Ascending aorta (tissue), 2 donors: ENCODE measurements around the gene HLA-DMA. TPM values are rescaled to one million over a fixed set of nuclear protein-coding genes. Genes with fewer than 3 reads are reported as not detected.

ENCODE experiments used
- DNase-seq, 2 donors: peaks; one replicate each; pipeline ENCODE4 v3.0.0-alpha.2; 2019; ENCODE audit warnings: low spot score in 2 of 2
- H3K27ac ChIP-seq, 2 donors: fragments of 200-600 bp; sonication (generic); one replicate each; pipeline ENCODE4 v1.5.1; 2016 to 2017; ENCODE audit warnings: mild to moderate bottlenecking in 1 of 2
- H3K27me3 ChIP-seq: fragments of 200-600 bp; sonication (generic); one replicate; pipeline ENCODE4 v1.5.1; 2017
- H3K36me3 ChIP-seq, 2 donors: fragments of 200-600 bp; sonication (generic); one replicate each; pipeline ENCODE4 v1.5.1; 2016
- H3K4me1 ChIP-seq, 2 donors: fragments of 200-600 bp; sonication (generic); one replicate each; pipeline ENCODE4 v1.5.1; 2016 to 2017; ENCODE audit warnings: mild to moderate bottlenecking in 1 of 2
- H3K4me3 ChIP-seq, 2 donors: fragments of 200-600 bp; sonication (generic); one replicate each; pipeline ENCODE4 v1.5.1; 2016 to 2017; ENCODE audit warnings: mild to moderate bottlenecking in 1 of 2
- H3K9me3 ChIP-seq, 2 donors: fragments of 200-600 bp; sonication (generic); one replicate each; pipeline ENCODE4 v1.5.1; 2016
- intact Hi-C: fragments of 100-400 bp; cut with DNase I; formaldehyde crosslinking; loops from one replicate; pipeline ENCODE4 v1.15.1; 2023
- total RNA-seq: library from RNA; depleted of rRNA; stranded (reverse); fragments of >200 nt; gene quantifications from one replicate; pipeline ENCODE4 v1.1.0, GENCODE V29; 2016
- TF ChIP-seq, protein P1 (sequence below), 3 experiments: fragments of 200-600 bp in 2 of 3; fragments of 450-650 bp in 1 of 3; sonication (generic) in 2 of 3; IDR thresholded peaks; one replicate each; pipeline ENCODE4 v1.5.1; 2016 to 2019; ENCODE audit warnings: antibody characterized with exemption in 3 of 3, mild to moderate bottlenecking in 1 of 3, moderate library complexity in 1 of 3

The HLA-DMA gene
- total RNA-seq, 1 donor from 2014 or later: 28.0 TPM

DNA sequence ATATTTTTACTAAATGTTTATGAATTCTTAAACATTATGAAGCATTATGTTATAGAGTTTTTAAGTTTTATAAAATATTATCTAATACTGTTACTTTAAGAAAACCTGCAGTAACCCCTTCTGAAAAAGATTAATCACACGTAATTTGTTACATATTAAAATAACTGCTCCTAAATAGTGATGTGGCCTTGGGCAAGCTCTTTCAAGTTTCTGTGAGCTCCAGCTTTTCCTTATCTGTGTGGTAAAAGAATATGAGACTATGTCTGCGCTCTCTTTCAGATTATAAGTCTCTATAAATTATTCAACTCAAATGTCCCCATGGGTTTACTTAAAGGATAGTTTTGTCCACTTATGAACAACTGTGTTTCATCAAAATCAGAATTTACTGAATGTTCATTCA is 44.0 kb downstream of the HLA-DMA start:
- H3K27ac ChIP-seq: no peak overlapping the region
- TF ChIP-seq, protein P1, sequence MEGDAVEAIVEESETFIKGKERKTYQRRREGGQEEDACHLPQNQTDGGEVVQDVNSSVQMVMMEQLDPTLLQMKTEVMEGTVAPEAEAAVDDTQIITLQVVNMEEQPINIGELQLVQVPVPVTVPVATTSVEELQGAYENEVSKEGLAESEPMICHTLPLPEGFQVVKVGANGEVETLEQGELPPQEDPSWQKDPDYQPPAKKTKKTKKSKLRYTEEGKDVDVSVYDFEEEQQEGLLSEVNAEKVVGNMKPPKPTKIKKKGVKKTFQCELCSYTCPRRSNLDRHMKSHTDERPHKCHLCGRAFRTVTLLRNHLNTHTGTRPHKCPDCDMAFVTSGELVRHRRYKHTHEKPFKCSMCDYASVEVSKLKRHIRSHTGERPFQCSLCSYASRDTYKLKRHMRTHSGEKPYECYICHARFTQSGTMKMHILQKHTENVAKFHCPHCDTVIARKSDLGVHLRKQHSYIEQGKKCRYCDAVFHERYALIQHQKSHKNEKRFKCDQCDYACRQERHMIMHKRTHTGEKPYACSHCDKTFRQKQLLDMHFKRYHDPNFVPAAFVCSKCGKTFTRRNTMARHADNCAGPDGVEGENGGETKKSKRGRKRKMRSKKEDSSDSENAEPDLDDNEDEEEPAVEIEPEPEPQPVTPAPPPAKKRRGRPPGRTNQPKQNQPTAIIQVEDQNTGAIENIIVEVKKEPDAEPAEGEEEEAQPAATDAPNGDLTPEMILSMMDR (IDR thresholded peaks at IDR 0.05): no peak
- no peaks in the 10 kb centered on the region for H3K9me3 ChIP-seq
- no peak for DNase-seq
- no peaks in the 10 kb centered on the region for H3K4me1 ChIP-seq
- no peaks in the 10 kb centered on the region for H3K36me3 ChIP-seq
- no peaks in the 10 kb centered on the region for H3K27me3 ChIP-seq
- H3K4me3 ChIP-seq: no peak overlapping the region
- intact Hi-C loops: no loop called here

DNA sequence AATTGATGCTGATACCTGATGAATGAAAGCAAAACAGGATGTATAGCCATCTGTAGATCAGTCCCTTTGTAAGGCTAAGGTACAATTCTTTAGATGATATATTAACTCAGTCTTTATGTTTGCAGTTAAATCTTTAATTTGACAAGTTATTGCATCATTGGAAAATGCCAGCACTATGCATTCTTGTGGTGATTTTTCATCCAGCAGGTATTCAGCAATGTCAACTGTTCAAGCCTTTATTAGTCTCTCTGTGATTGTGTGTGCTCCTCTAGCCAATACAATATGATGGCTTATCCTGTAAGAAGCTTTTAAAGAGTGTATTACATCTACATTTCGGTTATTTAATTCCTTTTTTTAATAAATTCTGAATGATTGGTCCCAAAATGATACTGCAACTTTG is 46.4 kb downstream of the HLA-DMA start:
- no peak overlapping the region for H3K27ac ChIP-seq
- H3K27me3 ChIP-seq: no peaks in the 10 kb centered on the region

DNA sequence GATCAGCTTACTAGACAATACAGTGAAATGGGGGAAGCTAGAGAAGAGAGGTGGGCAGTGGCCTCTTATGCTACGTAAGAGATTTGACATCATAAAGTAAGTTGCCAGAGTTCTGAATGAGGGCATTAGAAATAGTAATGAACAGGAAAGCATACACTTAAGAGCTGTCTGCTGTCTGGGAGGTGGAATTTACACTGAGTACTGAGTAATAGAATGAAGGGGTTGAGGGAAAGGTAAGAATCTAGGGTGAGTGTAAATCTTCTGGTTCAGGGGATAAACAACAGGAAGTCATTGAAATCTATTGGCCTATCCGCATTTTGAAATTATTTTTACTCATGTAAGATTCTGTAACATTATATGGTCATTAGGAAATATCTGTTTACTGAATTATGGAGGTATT is 47.8 kb downstream of the HLA-DMA start:
- Histone ChIP-seq H3K4me1 (no peaks in the 10 kb centered on the region), H3K27me3 (no peaks in the 10 kb centered on the region), H3K9me3 (no peaks in the 10 kb centered on the region), H3K4me3 (no peak overlapping the region), H3K36me3 (no peaks in the 10 kb centered on the region), H3K27ac (no peak overlapping the region)
- intact Hi-C loops: no loop called here
- TF ChIP-seq, protein P1 (IDR thresholded peaks at IDR 0.05): no peak
- DNase-seq: no peak

More for the DNA sequence above, 46.4 kb downstream of the HLA-DMA start:
- Histone ChIP-seq H3K4me1 (no peaks in the 10 kb centered on the region), H3K36me3 (no peaks in the 10 kb centered on the region), H3K9me3 (no peaks in the 10 kb centered on the region), H3K4me3 (no peak overlapping the region)
- intact Hi-C loops: no loop called here
- no peak for DNase-seq
- TF ChIP-seq, protein P1 (IDR thresholded peaks at IDR 0.05): no peak

DNA sequence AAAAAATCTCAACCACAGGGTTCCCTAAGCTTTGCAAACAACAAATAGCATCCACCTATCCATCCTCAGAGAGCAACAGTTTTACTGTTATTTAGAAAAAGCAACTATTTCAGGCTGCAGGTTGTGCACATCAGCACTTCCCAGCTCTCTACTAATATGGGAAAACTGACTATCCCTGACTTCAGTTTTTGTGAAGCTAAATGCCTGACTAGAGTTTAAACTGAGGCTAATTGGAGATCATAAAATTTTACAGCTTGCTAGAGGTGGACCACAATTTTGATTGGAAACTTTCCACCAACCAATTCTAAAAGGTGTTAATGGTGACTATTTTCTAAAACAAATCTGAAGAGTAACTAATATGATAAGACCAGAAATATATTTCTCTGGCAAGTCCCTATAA is 48.9 kb downstream of the HLA-DMA start:
- H3K9me3 ChIP-seq: no peaks in the 10 kb centered on the region
- intact Hi-C loops: no loop called here
- TF ChIP-seq, protein P1 (IDR thresholded peaks at IDR 0.05): no peak
- H3K36me3 ChIP-seq: no peaks in the 10 kb centered on the region
- H3K27me3 ChIP-seq: no peaks in the 10 kb centered on the region
- no peak for DNase-seq
- H3K4me1 ChIP-seq: no peaks in the 10 kb centered on the region
- H3K27ac ChIP-seq: no peak overlapping the region
- H3K4me3 ChIP-seq: no peak overlapping the region

Other genes with a start within 250 kb of the HLA-DMA start
- gene HLA-DQA2, start 211.7 kb downstream of the HLA-DMA start, total RNA-seq: 2.2 TPM
- gene HLA-DQB2, start 189.6 kb downstream of the HLA-DMA start, total RNA-seq: 0.53 TPM
- gene HLA-DOB, start 136.1 kb downstream of the HLA-DMA start, total RNA-seq: not detected
- gene TAP2, start 114.4 kb downstream of the HLA-DMA start, total RNA-seq: 26.7 TPM
- 18.4 TPM for gene PSMB8, start 109.0 kb downstream of the HLA-DMA start, total RNA-seq
- gene TAP1, start 99.4 kb downstream of the HLA-DMA start, total RNA-seq: 51.2 TPM
- gene PSMB9, start 98.9 kb downstream of the HLA-DMA start, total RNA-seq: 42.8 TPM
- 26.8 TPM for gene HLA-DMB, start 12.1 kb downstream of the HLA-DMA start, total RNA-seq
- gene BRD2, start 15.5 kb upstream of the HLA-DMA start, total RNA-seq: 140 TPM
- 358 TPM for gene HLA-DOA, start 56.5 kb upstream of the HLA-DMA start, total RNA-seq
- 285 TPM for gene HLA-DPA1, start 120.6 kb upstream of the HLA-DMA start, total RNA-seq
- 72.7 TPM for gene HLA-DPB1, start 122.9 kb upstream of the HLA-DMA start, total RNA-seq
- gene COL11A2, start 239.4 kb upstream of the HLA-DMA start, total RNA-seq: 0.11 TPM
- gene RXRB, start 247.6 kb upstream of the HLA-DMA start, total RNA-seq: 21.6 TPM
- gene SLC39A7, start 247.8 kb upstream of the HLA-DMA start, total RNA-seq: 59.7 TPM